Gastroesophageal sphincter (tissue), 3 donors: ENCODE results near the gene PES1.

Source experiments
- POLR2A ChIP-seq, 2 donors: fragments of 450-650 bp; IDR thresholded peaks; one replicate each; pipeline ENCODE4 v1.6.1; 2017; ENCODE audit warnings: antibody characterized with exemption in 2 of 2, mild to moderate bottlenecking in 2 of 2, moderate library complexity in 1 of 2
- POLR2AphosphoS5 ChIP-seq: sonication (generic); formaldehyde crosslinking; IDR thresholded peaks from one replicate; pipeline ENCODE4 v1.6.1; 2017; ENCODE audit warnings: antibody characterized with exemption
- TF ChIP-seq, protein P1 (sequence below), 4 experiments: fragments of 200-600 bp in 2 of 4; fragments of 450-650 bp in 2 of 4; sonication (generic) in 1 of 4; IDR thresholded peaks; one replicate each; pipeline ENCODE4 v1.5.1; 2017 to 2019; ENCODE audit warnings: antibody characterized with exemption in 4 of 4, mild to moderate bottlenecking in 2 of 4, moderate library complexity in 2 of 4

DNA sequence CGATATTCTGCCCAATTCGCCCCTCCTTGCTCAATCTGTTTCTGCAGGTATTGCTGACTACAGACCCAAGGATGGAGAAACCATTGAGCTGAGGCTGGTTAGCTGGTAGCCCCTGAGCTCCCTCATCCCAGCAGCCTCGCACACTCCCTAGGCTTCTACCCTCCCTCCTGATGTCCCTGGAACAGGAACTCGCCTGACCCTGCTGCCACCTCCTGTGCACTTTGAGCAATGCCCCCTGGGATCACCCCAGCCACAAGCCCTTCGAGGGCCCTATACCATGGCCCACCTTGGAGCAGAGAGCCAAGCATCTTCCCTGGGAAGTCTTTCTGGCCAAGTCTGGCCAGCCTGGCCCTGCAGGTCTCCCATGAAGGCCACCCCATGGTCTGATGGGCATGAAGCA is 34.7 kb upstream of the PES1 start:
- TF ChIP-seq, protein P1, sequence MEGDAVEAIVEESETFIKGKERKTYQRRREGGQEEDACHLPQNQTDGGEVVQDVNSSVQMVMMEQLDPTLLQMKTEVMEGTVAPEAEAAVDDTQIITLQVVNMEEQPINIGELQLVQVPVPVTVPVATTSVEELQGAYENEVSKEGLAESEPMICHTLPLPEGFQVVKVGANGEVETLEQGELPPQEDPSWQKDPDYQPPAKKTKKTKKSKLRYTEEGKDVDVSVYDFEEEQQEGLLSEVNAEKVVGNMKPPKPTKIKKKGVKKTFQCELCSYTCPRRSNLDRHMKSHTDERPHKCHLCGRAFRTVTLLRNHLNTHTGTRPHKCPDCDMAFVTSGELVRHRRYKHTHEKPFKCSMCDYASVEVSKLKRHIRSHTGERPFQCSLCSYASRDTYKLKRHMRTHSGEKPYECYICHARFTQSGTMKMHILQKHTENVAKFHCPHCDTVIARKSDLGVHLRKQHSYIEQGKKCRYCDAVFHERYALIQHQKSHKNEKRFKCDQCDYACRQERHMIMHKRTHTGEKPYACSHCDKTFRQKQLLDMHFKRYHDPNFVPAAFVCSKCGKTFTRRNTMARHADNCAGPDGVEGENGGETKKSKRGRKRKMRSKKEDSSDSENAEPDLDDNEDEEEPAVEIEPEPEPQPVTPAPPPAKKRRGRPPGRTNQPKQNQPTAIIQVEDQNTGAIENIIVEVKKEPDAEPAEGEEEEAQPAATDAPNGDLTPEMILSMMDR (IDR thresholded peaks at IDR 0.05), result no peak
- TF ChIP-seq POLR2A (IDR thresholded peaks at IDR 0.05) (no peak), POLR2AphosphoS5 (no peak)
